ENCODE results near the gene ZFP36. TPM values are rescaled to one million over a fixed set of nuclear protein-coding genes. Genes with fewer than 3 reads are reported as not detected.

ZFP36 gene
- total and polyA plus RNA-seq, 2 of the 8 experiments (the other 6 are each of a cell fraction or from before 2014, with no cell fraction given): 4.0 to 10.9 TPM

- no peak overlapping the region for H2BK120ac ChIP-seq (replicated peaks; ENCODE audit: low read depth, low read length)
- no peak overlapping the region for H2BK15ac ChIP-seq (ENCODE audit: low read length)
- FAIRE-seq: no peak
- no peak overlapping the region for H3K23ac ChIP-seq (ENCODE audit: insufficient read length)
- H2AFZ ChIP-seq (ENCODE audit: low read length): no peak overlapping the region
- 91% methylated on average over 7 of the region's 7 CpGs; no CpG with 5 or more reads in 1 of the 2 experiments for WGBS, 2 experiments (ENCODE audit: extremely low coverage in 1 of 2, insufficient coverage in 1 of 2, insufficient read length in 1 of 2, insufficient replicate concordance in 2 of 2, low coverage in 1 of 2, low lambda C conversion rate in 2 of 2, missing lambda C conversion rate in 1 of 2)
- no peak overlapping the region for H4K91ac ChIP-seq (replicated peaks; ENCODE audit: insufficient read length, low read length)
- H4K20me1 ChIP-seq (replicated peaks in 1 of 2; ENCODE audit: control insufficient read depth in 1 of 2, insufficient read depth in 2 of 2, low read length in 2 of 2): peaks cover 0 to 6% of the 10 kb centered on the region in 2 experiments
- H3K36me3 ChIP-seq (ENCODE audit: control insufficient read depth in 2 of 4, insufficient read depth in 4 of 4, low read length in 3 of 4): peaks cover 10 to 60% (median 28%) of the 10 kb centered on the region in 4 experiments; a peak in 6 of 8 replicates
- no peak overlapping the region for H3K4ac ChIP-seq (replicated peaks; ENCODE audit: insufficient read length, low read depth, low read length)
- ChIA-PET POLR2A (ENCODE audit: partially characterized antibody) (interaction anchor here (0.8 to 1.5 kb wide), 7 partner anchors 12 to 45 kb away, joined by 3 to 5 read pairs (median 3); partner anchors contain the start of gene SAMD4B), CTCF (ENCODE audit: partially characterized antibody) (interaction anchor here (0.7 kb wide), 1 partner anchor 14 kb away, joined by 3 read pairs; no protein-coding TSS in a partner anchor)
- DNase-seq (ENCODE audit: low read depth in 1 of 2, low spot score in 2 of 2): no peak
- no peak overlapping the region for H2AK5ac ChIP-seq (ENCODE audit: low read depth, low read length)
- no peaks in the 10 kb centered on the region for H3K9me3 ChIP-seq (ENCODE audit: insufficient read depth in 2 of 2, low read depth in 1 of 2, low read length in 1 of 2)
- no peak overlapping the region for H3K27ac ChIP-seq (ENCODE audit: low read depth, low read length)
- H3K23me2 ChIP-seq (ENCODE audit: low read depth, low read length): peaks cover 2% of the 10 kb centered on the region; the same call in 1 of the 2 replicates
- H3K56ac ChIP-seq (replicated peaks; ENCODE audit: insufficient read length, low read depth, low read length): no peak overlapping the region
- no peak overlapping the region for H3K4me2 ChIP-seq (ENCODE audit: insufficient read depth in 1 of 2, low read depth in 2 of 2, low read length in 2 of 2)
- H3K9ac ChIP-seq (replicated peaks in 1 of 4; ENCODE audit: extremely low read depth in 1 of 4, low read depth in 3 of 4, low read length in 3 of 4): no peak overlapping the region
- H3K27me3 ChIP-seq (replicated peaks in 1 of 4; ENCODE audit: control insufficient read depth in 3 of 4, extremely low read depth in 1 of 4, insufficient read depth in 3 of 4, low read length in 3 of 4): no peaks in the 10 kb centered on the region
- no peak overlapping the region for H4K5ac ChIP-seq (ENCODE audit: insufficient read length, low read depth, low read length)
- no peak overlapping the region for H4K8ac ChIP-seq (ENCODE audit: extremely low read depth, insufficient read depth, low read length)
- peaks cover 0 to 10% (median 4%) of the 10 kb centered on the region in 4 experiments; a peak in 4 of 7 replicates for H3K4me1 ChIP-seq (replicated peaks in 1 of 4; ENCODE audit: control insufficient read depth in 3 of 4, insufficient read depth in 4 of 4, low read length in 3 of 4)
- TF ChIP-seq EZH2 (IDR thresholded peaks at IDR 0.05; ENCODE audit: low read depth, low read length, severe bottlenecking) (no peak), RFX5 (IDR thresholded peaks at IDR 0.05; ENCODE audit: borderline replicate concordance, low read depth, low read length) (no peak), FOSL1 (IDR thresholded peaks at IDR 0.05; ENCODE audit: insufficient read depth, low read depth, low read length) (no peak), SP2 (IDR thresholded peaks at IDR 0.05; ENCODE audit: low read length) (no peak), USF2 (IDR thresholded peaks at IDR 0.05; ENCODE audit: low read length) (no peak), CHD1 (IDR thresholded peaks at IDR 0.05; ENCODE audit: low read depth, low read length) (no peak), SUZ12 (IDR thresholded peaks at IDR 0.05; ENCODE audit: low read length) (no peak), SP1 (IDR thresholded peaks at IDR 0.05; ENCODE audit: low read depth, low read length) (no peak), SIN3A (conservative IDR thresholded peaks at IDR 0.05 in 1 of 2, IDR thresholded peaks at IDR 0.05 in 1 of 2; ENCODE audit: low read depth in 1 of 2, low read length in 2 of 2) (no peak), HDAC6 (IDR thresholded peaks at IDR 0.05; ENCODE audit: low read depth, low read length) (no peak), SAP30 (IDR thresholded peaks at IDR 0.05; ENCODE audit: insufficient read depth, insufficient replicate concordance, low read length) (no peak), CBX5 (IDR thresholded peaks at IDR 0.05; ENCODE audit: low read depth, low read length) (no peak)
- H2BK5ac ChIP-seq (ENCODE audit: low read depth, low read length): no peak overlapping the region
- no peak overlapping the region for H3K4me3 ChIP-seq (ENCODE audit: extremely low read depth in 1 of 4, insufficient read depth in 2 of 4, low read depth in 3 of 4, low read length in 4 of 4)
- H3K79me1 ChIP-seq (ENCODE audit: low read depth, low read length): peaks cover 5% of the 10 kb centered on the region
- no peak overlapping the region for H2BK20ac ChIP-seq (ENCODE audit: low read length)
- H3K18ac ChIP-seq (ENCODE audit: extremely low read depth, low read length): no peak overlapping the region
- H3K14ac ChIP-seq (ENCODE audit: insufficient read length): no peak overlapping the region
- H3K79me2 ChIP-seq (ENCODE audit: control insufficient read depth in 1 of 2, insufficient read depth in 2 of 2, low read length in 2 of 2): peaks cover 0 to 5% of the 10 kb centered on the region in 2 experiments; a peak in 1 of 4 replicates
- no peak overlapping the region for H2BK12ac ChIP-seq (ENCODE audit: low read depth, low read length)
These were observed 20.1 kb upstream of the ZFP36 start for GRCh38 chr19:39386557-39386956.

Data from H1 (cell line).